Neutrophil (primary cell): ENCODE results near the gene TELO2.

Experiments used
- H3K27ac ChIP-seq: fragments of 200-600 bp; sonication (generic); 2 replicates; pipeline ENCODE4 v1.5.1; 2016; ENCODE audit warnings: mild to moderate bottlenecking, moderate library complexity
- H3K27me3 ChIP-seq: fragments of 200-600 bp; sonication (generic); 2 replicates; pipeline ENCODE4 v1.6.0; 2016; ENCODE audit warnings: mild to moderate bottlenecking
- H3K36me3 ChIP-seq: fragments of 200-600 bp; sonication (generic); 2 replicates; pipeline ENCODE4 v1.5.1; 2017
- H3K4me1 ChIP-seq, 2 experiments: fragments of 200-600 bp in 1 of 2; sonication (generic) in 1 of 2; 1 replicate in 1 of 2; 2 replicates in 1 of 2; pipeline versions ENCODE4 v1.5.1 to v1.6.1; 2013 to 2016; ENCODE audit warnings: low read depth in 1 of 2, low read length in 1 of 2, mild to moderate bottlenecking in 1 of 2, moderate library complexity in 1 of 2; ENCODE audit not compliant: control insufficient read depth in 1 of 2, insufficient read depth in 1 of 2
- H3K4me3 ChIP-seq, 2 experiments: fragments of 200-600 bp in 1 of 2; sonication (generic) in 1 of 2; 1 replicate in 1 of 2; 2 replicates in 1 of 2; pipeline ENCODE4 v1.5.1; 2013 to 2016; ENCODE audit warnings: low read depth in 1 of 2, low read length in 1 of 2, mild to moderate bottlenecking in 1 of 2, moderate library complexity in 1 of 2
- H3K9me3 ChIP-seq: fragments of 200-600 bp; sonication (generic); 2 replicates; pipeline ENCODE4 v1.5.1; 2016
- TF ChIP-seq, protein P1 (sequence below): fragments of 200-600 bp; sonication (generic); IDR thresholded peaks from 2 replicates; pipeline ENCODE4 v1.5.1; 2016; ENCODE audit warnings: antibody characterized with exemption

Gene TELO2

DNA sequence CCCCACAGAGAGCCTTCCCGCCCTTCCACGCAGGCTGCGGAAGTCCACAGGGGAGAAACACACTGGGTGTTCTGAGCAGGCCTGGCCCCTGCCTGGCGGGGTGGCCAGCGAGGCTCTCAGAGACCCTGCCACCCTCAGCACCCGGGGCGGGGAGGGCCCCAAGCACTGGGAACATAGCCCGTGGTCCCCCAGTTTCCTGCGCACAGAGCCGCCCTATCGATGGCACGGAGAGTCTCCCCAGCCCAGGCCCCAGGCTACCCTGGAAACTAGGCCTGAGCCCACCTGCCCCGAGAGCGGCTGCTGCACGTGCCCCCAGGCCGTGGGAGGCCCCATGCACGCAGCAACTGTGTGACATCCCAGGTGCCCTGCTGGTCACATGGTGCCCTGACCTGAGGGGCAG lies 38.6 kb upstream of the TELO2 start:
- Histone ChIP-seq H3K9me3 (no peaks in the 10 kb centered on the region), H3K27me3 (no peaks in the 10 kb centered on the region), H3K4me3 (no peak overlapping the region), H3K27ac (no peak overlapping the region), H3K4me1 (no peaks in the 10 kb centered on the region), H3K36me3 (peaks cover 95% of the 10 kb centered on the region)
- TF ChIP-seq, protein P1, sequence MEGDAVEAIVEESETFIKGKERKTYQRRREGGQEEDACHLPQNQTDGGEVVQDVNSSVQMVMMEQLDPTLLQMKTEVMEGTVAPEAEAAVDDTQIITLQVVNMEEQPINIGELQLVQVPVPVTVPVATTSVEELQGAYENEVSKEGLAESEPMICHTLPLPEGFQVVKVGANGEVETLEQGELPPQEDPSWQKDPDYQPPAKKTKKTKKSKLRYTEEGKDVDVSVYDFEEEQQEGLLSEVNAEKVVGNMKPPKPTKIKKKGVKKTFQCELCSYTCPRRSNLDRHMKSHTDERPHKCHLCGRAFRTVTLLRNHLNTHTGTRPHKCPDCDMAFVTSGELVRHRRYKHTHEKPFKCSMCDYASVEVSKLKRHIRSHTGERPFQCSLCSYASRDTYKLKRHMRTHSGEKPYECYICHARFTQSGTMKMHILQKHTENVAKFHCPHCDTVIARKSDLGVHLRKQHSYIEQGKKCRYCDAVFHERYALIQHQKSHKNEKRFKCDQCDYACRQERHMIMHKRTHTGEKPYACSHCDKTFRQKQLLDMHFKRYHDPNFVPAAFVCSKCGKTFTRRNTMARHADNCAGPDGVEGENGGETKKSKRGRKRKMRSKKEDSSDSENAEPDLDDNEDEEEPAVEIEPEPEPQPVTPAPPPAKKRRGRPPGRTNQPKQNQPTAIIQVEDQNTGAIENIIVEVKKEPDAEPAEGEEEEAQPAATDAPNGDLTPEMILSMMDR = no peak

DNA sequence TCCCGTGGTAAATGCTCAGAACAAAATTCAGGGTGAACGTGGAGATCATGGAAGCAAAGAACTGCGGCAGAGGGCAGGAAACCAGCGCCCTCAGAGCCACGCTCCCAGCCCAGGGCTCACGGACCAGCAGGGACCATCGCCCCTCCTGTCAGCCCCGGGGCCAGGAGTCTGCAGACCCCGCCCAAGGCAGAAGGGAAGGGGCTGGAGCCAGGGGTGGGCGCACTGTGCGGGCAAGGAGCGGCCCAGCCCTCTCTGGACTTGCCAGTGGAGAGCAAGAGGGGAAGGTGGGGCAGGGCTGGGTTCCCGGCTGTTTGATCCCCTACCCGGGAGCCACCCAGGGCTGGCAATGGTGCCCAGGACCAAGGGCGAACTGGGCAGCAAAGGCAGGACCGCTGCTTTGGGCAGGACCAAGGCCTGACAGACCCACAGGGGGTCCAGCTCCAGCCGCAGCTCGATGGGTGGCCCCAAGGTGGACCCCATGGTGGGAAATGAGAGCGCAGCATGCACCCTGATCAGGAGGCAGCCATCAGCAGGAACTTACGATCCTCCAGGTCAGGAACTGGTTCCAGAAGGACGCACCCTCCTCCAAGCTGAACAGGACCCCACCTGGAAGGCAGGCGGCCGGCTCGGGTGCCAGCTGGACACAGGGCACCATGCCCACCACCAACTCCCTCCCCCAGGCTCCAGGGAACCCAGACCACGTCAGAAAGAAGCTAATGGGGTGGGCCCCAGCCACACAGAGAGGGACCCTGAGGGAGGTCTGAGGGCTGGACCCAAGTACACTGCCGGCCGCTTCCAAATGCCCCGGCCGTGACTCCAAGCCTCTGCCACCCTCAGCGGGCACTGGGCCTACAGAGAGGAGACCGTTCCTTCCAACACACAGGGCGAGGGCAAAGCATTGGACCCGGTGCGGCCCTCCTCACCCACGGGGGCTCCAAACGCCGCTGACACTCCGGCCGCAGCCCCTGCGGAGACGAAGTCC lies 37.7 kb upstream of the TELO2 start:
- Histone ChIP-seq H3K4me1 (no peaks in the 10 kb centered on the region), H3K27ac (no peak overlapping the region), H3K27me3 (no peaks in the 10 kb centered on the region), H3K9me3 (no peaks in the 10 kb centered on the region), H3K36me3 (peaks cover 93% of the 10 kb centered on the region), H3K4me3 (no peak overlapping the region)
- TF ChIP-seq, protein P1 = no peak

GRCh38 chr16:1456951-1457350 lies 36.2 kb upstream of the TELO2 start:
- H3K27ac ChIP-seq = no peak overlapping the region
- H3K36me3 ChIP-seq = peaks cover 91% of the 10 kb centered on the region
- no peak overlapping the region for H3K4me3 ChIP-seq
- H3K27me3 ChIP-seq = no peaks in the 10 kb centered on the region
- no peaks in the 10 kb centered on the region for H3K9me3 ChIP-seq
- TF ChIP-seq, protein P1 = no peak
- no peaks in the 10 kb centered on the region for H3K4me1 ChIP-seq

DNA sequence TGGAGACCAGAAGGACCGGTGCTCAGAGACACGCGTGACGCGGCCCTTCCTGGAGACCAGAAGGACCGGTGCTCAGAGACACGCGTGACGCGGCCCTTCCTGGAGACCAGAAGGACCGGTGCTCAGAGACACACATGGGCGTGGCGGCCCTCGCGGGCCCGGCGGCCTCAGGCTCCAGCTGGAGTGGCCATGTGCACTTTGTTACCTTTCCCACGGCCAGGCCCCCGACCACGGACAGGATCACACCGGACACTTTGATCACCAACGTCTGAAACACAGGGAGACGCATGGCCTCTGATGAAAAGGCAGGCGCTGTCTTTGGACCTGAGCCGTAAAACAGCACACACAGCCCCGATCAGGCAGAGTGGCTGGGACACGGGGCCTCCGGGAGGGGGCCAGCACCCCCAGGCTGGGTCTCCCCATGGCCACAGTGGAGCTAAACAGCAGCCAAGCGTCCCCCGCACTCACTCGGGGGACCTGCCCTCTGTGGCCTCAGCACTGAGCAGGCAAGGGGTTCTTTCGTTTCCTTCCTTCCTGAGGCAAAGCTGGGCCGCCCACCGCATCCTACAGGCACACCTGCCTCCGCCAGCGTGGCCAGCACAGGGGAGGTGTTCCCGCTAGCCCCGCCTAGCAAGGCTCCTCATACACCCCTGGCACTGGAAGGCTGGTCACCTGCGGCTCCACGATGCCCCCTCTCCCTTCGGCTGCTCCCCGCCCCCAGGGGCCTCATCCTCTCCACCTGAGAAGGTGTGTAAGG lies 35.5 kb upstream of the TELO2 start:
- no peaks in the 10 kb centered on the region for H3K4me1 ChIP-seq
- no peaks in the 10 kb centered on the region for H3K9me3 ChIP-seq
- H3K27ac ChIP-seq = no peak overlapping the region
- no peak overlapping the region for H3K4me3 ChIP-seq
- TF ChIP-seq, protein P1 = no peak
- no peaks in the 10 kb centered on the region for H3K27me3 ChIP-seq
- peaks cover 84% of the 10 kb centered on the region for H3K36me3 ChIP-seq

DNA sequence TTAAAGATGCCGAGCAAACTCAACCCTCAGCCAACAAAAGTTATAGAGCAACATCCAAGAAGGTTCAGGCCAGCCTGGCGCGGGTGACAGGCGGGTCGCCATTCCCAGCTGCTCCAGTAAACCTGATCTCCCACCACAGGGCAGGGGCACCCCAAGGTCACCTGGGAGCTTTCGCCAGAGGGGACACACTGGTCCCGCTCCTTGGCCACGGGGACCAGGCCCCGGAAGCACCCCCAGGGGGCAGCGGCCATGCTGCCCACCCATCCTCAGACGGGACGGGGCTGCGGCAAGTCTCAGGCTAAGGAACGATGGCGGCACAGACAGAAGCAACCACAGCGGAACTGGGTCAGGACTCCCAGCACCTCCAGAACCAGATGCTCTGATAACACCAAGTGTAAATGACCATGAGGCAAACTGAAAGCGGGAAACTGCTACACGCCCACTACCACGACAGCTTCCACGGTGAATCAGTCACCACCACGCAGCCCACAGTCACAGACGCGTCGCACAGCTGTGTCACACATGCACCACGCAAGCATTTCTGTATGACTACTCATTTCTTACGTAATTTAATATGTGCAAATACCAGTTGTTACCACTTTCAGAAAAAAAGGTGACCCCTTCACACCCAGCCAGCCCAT lies 34.7 kb upstream of the TELO2 start:
- H3K36me3 ChIP-seq = peaks cover 76% of the 10 kb centered on the region
- no peak overlapping the region for H3K27ac ChIP-seq
- H3K27me3 ChIP-seq = no peaks in the 10 kb centered on the region
- H3K4me3 ChIP-seq = no peak overlapping the region
- TF ChIP-seq, protein P1 = no peak
- H3K4me1 ChIP-seq = no peaks in the 10 kb centered on the region
- H3K9me3 ChIP-seq = no peaks in the 10 kb centered on the region
